HG03521 (cell line): ENCODE data around the gene AGBL4.
"Not testable (repeated sequence)": the region's sequence is repeated elsewhere in the genome, so short reads cannot be mapped to it uniquely, and the experiment has no call there.

Experiments used
- ATAC-seq: cut with Tn5 transposase; IDR thresholded peaks from one replicate; pipeline ENCODE4 v1.9.1; 2021; ENCODE audit warnings: mild to moderate bottlenecking, moderate library complexity; ENCODE audit not compliant: unreplicated experiment

Gene AGBL4

DNA sequence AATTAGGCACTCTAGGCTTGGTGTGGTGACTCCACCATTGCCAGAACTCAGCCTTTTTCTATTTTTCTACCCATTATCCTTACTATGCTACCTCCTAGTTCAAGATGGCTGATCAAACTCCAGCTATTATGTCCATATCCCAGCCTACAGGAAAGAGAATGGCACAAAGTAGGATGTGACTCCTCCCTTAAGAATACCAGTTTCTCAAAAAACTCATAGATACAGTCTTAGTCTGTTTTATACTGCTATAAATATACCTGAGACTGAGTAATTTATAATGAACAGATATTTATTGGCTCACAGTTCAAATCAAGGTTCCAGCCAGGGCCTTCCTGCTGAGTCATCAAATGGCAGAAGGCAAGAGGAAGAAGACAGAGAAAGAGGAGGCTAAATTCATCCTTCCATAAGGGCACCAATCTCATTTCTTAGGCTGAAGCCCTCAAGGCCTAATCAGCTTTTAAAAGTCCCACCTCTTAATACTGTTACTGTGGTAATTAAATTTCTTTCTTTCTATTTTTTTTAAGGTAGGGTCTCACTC lies 704.3 kb downstream of the AGBL4 start:
- no peak for ATAC-seq

DNA sequence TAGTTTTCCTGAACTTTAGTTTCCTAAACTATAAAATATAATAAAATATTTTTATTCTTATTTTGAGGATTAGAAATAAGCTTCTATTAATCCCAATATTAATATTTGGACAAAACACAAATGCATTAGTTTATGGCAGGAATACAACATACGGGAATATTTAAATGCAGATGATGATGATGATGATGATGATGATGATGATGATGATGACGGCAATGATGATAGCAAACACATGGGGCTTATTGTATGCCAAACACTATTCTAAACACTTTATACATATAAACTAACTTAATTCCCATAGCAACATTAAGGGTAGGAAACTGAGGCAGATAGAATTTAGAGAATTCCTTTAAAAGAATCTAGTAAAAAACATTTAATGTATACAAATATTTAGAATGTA lies 705.5 kb downstream of the AGBL4 start:
- ATAC-seq, result no peak

DNA sequence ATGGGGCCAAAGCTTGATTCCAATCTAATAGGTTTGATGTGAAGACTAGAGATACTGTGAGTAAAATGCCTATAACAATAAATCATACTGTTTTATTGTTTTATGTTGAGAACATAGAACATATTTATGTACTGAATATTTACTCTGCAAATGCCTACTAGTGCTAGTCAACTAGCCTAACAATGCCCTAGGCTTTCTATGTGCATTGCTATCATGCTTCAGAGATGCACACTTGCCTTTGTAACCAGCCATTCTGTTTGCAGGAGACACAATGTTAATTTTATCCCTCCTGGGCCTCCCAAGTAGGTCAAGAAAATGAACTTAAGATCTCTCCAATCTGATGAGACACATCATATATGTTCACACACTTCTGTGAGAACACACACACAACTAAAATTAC lies 716.3 kb downstream of the AGBL4 start:
- ATAC-seq, result no peak

DNA sequence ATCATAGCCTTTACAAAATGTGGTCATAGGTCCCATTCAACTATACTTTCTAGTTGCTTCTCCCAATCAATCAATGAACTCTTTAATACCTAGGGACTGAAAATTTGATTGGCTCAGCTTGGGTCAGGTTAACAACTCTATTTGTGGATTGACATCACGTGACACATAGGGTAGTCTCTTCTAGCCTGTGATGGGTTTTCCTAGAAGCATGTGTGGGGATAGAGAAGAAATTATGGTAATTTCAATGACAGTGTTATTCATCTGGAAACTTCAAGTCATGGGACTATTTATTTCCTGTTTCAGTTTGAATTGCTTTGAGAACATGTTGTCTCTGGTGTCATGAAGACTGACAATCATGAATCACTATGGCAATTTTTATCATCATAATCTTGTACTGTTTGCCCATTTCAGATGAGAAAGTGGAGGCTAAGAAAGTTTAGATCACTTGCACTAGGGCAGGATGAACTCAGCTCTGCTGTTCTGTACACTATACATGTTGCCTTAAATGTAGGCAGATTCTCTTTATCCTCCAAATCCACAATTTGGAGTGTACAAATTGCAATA lies 717.2 kb downstream of the AGBL4 start:
- ATAC-seq, result no peak

DNA sequence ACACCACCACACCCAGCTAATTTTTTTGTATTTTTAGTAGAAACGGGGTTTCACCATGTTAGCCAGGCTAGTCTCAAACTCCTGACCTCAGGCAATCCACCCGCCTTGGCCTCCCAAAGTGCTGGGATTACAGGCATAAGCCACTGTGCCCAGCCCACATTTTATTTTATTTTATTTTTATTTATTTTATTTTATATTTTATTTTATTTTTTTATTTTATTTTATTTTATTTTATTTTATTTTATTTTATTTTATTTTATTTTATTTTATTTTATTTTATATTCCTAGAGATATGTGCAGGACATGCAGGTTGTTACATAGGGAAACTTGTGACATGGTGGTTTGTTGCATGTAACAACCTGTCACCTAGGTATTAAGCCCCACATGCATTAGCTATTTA lies 721.4 kb downstream of the AGBL4 start:
- not testable (repeated sequence) for ATAC-seq

DNA sequence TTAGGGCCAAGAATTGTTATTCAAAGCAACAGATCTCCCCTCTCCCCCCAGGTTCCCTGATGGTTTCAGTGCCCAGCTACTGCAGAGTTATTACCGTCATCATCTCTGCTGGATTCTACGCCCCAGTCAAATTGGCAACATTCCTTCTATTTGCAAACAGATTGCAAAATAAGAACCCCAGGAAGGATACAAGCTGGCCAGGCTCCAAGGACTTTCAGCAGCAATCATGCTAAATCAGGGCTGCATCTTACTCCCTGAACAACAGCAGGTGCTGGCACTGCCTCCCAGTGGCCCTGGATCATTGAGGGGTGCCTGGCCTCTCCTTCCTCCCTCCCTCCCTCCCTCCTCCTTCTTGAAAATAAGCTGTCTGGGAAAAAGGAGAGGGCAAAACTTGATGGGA lies 725.5 kb downstream of the AGBL4 start:
- ATAC-seq, result no peak

DNA sequence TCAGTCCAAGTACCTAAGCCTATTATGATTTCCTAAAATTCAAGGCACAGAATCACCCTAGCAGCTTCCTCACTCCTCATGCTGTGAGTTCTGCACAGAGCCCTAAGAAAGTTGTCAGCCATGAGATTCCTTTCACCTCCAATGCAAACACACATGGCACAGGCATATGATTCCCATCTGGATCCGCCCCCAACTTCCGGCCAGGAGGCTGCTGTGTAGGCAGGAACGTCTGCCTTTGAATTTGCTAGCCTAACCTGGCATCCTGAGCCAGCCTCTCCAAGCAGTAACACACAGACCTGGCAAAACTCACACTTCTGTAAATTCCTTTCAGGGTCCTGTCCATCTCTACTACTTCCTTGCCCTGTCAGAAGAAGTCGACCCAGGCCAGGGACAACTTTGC lies 726.0 kb downstream of the AGBL4 start:
- ATAC-seq, result no peak

DNA sequence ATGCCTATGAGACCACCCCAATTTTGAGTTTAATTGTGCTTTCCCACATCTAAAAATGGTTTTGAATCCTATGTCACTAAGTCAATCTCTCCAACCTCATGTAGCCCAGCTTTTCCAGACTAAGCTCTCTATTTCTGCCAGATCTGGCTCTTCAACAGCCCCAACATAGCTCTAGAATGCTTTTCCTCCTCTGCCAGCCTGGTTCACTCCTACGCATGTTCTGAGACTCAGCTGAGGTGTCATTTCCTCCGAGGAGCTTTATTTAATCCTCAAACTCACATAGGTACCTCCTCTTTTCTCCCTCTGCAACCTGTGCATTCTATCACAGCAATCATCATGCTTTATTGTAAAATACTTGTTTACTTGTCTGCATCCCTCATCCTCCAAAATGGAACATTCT lies 729.2 kb downstream of the AGBL4 start:
- ATAC-seq, result no peak

DNA sequence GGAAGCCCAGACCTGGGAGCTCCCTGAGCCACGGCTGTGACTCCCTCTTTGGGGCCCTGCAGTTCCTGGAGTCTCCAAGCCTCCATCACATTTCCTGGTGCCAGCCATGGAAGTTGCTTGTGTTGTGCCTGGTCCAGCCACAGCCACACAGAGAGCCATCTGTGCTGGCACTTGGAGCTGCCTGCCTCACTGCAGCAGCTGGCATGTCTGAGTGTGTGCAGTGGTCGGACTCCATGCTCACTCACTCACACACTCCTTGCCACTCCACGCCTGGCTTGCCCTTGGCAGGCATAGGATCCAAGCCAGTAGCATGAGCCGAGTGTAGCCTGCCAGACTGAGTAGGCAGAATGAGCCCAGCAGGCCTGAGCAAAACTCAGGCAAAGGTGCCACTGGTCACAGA lies 730.7 kb downstream of the AGBL4 start:
- no peak for ATAC-seq

DNA sequence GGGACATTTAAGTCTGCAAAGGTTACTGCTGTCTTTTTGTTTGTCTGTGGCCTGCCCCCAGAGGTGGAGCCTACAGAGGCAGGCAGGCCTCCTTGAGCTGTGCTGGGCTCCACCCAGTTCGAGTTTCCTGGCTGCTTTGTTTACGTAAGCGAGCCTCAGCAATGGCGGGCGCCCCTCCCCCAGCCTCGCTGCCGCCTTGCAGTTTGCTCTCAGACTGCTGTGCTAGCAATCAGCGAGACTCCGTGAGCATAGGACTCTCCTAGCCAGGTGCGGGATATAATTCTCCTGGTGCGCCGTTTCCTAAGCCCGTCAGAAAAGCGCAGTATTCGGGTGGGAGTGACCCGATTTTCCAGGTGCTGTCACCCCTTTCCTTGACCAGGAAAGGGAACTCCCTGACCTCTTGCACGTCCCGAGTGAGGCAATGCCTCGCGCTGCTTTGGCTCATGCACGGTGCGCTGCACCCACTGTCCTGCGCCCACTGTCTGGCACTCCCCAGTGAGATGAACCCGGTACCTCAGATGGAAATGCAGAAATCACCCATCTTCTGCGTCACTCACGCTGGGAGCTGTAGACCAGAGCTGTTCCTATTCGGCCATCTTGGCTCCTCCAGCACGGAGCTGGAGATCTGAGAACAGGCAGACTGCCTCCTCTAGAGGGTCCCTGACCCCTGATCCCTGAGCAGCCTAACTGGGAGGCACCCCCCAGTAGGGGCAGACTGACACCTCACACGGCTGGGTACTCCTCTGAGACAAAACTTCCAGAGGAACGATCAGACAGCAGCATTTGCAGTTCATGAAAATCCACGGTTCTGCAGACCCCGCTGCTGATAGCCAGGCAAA lies 766.3 kb downstream of the AGBL4 start:
- ATAC-seq, result not testable (repeated sequence)

DNA sequence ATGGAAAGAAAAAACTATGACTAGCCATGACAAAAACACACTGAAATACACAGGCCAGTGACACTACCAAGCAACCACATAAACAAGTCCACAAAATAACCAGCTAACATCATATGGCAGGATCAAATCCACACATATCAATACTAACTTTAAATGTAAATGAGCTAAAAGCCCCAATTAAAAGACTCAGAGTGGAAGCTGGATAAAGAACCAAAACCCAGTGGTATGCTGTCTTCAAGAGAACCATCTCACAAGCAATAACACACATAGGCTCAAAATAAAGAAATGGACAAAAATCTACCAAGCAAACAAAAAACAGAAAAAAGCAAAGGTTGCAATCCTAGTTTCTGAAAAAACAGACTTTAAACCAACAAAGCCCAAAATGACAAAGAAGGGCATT lies 770.8 kb downstream of the AGBL4 start:
- no peak for ATAC-seq

DNA sequence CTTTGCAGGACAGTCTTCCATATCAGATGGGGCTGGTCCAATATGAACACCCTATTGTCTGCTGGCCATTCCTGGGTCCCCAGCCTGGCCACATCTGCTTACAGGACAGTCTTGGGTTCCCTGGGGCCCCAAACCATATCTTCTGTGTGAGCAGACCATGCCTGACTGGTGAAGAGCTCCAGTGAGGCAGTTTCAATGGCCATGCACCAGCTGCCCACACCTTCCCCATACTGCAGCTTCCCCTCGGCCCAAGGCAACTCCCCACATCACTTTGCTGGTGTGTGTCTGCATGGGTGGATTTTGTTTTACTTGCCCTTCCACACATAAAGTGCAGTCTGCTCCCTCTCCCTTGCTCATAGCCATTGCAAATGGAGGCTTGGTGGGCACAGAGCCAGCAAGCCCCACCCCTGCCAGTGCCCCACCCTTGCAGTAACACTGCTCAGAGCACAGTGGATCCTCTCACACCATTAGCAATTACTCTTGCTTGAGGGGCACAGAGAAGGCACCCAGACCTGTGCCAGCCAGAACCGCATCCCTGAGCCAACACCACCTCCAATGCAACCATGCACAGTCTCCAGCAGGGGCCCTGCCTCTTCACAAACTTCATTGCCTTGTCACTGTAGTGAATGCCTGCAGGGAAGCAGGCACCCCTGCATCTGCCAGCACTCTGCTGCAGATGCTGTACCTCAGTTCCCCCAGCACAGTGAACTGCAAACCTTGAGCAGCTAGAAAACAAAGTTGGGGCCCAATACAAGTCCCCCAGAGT lies 772.6 kb downstream of the AGBL4 start:
- no peak for ATAC-seq

DNA sequence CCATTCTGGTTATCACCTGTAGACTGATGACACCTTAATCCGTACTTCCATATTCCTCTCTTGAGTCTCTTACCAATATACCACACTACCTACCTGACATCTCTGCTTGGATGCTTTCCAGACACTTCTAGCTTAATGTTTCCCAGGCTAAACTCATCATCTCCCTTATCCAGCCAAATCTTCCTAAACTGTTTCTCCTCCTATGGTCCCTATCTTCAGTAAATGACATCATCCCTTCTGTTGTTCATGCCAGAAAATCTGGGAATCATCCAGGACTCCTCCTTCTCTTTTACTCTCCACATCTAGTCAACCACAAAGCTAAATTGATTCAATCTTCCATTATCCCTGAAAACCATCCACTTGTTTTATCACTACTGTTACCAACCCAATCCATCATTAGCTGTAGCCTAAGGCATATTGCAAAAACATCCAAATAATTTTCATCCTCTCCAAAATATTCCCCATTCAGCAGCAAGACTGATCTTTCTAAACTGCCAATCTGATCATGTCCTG lies 783.0 kb downstream of the AGBL4 start:
- no peak for ATAC-seq

DNA sequence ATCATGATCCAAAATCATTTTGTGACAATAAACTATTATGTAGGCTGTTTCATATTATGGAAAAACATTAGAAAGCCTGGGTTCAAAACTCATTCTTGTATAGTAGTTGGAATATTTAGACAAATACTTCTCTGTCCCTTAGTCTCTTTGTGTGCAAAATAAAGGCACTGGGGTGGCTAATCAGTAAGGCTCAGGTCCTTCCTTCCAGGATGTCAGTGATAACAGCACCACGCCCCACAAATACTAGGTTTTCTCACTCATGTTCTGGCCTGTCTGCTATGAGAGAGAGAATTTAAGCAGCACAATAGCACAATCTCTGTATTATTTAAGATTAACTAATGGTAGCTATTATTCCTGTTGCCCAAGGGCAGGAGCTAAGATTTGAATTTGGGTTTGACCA lies 788.8 kb downstream of the AGBL4 start:
- ATAC-seq, result no peak

DNA sequence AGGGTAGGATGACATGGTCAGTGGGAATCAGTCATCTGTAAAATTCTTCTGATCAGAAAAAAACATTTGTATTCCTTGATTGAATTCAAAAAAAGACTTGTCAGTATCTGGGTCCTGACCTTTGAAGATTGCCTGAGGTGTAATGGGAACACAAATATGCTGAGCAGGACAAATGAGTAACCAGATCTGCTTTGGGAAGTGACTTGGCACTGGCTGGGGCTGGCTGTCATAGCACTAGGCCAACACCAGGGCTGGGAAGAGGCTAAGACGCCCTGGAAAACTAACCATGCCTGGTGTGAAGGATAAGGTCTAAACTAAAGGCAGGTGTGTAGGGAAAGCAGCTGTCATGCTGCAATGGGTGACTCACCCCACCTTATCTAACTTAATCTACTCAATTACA lies 794.2 kb downstream of the AGBL4 start:
- no peak for ATAC-seq

DNA sequence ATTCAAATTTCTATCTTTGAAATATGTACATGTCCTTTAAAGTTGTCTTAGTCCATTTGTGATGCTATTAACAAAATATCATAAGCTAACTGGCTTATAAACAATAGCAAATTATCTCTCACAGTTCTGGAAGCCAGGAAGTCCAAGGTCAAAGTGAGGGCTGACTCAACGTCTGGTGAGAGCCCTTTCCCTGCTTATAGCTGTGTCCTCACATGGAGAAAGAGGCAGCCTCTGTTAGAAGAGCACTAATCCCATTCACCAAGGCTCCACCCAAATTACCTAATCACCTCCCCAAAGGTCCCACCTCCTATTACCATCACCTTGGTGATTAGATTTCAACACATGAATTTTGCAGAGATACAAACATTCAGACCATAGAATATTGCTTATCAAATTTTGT lies 797.0 kb downstream of the AGBL4 start:
- ATAC-seq, result no peak

DNA sequence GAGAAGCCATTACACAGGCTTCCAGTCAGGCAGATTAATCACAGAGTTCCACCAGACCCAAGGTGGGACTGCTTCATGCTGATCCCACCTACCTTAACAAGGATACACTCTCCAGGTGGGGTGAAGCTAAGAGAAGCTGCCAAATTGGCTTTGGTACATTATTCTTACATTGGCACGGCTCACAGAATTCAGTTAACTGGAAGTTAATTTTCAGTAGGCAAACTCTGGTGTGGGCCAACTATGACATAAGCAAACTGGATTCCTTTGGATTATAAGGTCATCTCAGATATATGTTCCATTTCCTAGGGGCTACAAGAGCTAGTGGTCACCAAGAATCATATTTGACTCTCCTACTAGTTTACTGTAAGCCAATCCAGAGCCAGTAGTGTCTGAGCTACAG lies 798.3 kb downstream of the AGBL4 start:
- ATAC-seq, result no peak

DNA sequence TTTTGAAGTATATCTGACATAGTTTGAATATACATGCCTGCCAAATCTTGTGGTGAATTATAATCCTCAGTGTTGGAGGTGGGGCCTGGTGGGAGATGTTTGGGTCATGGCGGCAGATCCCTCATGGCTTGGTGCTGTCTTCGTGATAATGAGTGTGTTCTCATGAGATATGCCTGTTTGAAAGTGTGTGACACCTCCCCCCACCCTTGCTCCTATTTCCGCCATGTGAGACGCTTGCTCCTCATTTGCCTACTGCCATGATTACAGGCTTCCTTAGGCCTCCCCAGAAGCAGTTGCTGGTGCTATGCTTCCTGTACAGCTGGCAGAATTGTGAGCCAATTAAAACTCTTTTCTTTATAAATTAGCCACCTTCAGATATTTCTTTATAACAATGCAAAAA lies 810.5 kb downstream of the AGBL4 start:
- ATAC-seq, result no peak

DNA sequence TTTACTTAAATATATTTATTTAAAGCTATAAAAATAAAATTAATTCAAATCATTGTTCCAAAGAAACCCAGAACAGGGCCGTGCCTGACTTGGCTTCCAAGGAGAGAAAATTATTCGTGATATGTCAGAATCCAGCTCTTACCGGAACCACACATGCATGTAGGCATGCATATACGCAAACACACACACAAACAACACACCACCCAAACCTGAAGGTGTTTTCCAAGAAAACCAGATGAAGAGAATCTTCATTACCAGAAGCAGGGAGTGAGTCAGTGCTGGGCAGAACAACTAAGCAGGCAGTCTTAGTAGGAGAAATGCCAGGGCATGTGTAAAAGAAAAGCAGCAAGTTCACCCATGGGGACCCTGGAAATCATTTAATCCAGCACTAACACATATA lies 815.0 kb downstream of the AGBL4 start:
- ATAC-seq, result no peak

DNA sequence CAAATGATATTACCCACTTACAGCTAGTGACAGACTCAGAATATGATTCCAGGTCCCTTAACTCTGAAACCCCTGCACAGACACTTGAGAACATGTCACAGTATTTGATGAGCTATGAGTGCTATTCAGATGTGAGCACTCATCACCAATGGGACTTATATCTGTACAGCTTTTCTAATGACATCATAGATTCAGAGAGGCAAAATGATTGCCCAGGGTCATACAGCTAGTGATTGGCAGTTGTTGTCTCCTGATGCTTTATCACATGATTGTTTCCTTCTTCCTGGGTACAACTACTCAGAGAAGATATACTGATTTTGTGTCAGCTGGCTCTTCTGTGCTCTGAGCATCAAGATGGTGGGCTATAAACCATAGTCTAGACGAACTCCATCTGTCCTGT lies 819.0 kb downstream of the AGBL4 start:
- ATAC-seq, result no peak

DNA sequence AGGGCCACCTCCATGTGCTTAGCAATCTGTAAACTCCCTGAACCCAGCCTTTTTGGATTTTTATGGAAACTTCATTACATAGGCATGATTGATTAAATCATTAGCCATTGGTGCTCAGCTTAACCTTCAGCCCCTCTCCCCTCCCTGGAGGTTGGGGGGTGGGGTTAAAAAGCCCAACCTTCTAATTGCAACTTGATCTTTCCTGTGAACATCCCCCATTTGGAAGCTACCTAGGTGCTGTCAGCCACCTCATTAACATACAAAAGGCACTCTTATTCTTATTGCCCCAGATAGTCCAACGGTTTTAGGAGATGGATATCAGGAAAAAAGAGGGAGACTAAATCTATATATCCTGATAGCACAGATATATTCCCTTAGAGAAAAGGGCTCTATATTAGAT lies 823.0 kb downstream of the AGBL4 start:
- no peak for ATAC-seq

DNA sequence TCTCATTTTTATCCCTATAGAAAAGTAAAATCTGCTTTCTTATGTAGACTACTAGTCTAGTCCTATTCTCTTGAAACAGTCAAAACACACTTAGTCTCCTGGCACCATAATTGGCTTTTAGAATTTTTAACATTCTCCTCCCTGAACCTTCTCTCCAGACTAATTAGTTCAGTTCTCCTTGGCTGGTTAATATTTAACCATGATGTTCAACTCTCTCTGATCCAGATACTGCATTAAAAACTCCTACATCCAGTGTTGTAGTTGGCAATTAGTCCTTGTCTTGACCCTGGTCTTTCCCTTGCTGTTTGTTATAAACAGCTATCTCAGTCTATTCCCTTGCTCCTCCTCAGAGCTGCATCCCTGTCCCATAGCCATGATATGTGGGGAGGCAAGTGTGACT lies 824.2 kb downstream of the AGBL4 start:
- no peak for ATAC-seq
